CD4-positive, alpha-beta T cell (primary cell): ENCODE measurements around the gene AK5. TPM values are rescaled to one million over a fixed set of nuclear protein-coding genes. Genes with fewer than 3 reads are reported as not detected.

Experiments
- ATAC-seq: fragments of 200-7000 bp; cut with Tn5 transposase; one replicate; pipeline ENCODE4 v1.10.0; 2022; ENCODE audit warnings: mild to moderate bottlenecking; ENCODE audit not compliant: poor library complexity
- CTCF ChIA-PET: fragments of 350-600 bp; sonication (Branson Sonifier 250); formaldehyde crosslinking; loops from one replicate; lab custom pipeline; 2021; ENCODE audit warnings: antibody characterized with exemption, inconsistent platforms; lab: Charles Lee
- POLR2A ChIA-PET: fragments of 350-600 bp; sonication (Branson Sonifier 250); formaldehyde crosslinking; loops from one replicate; lab custom pipeline; 2021; ENCODE audit warnings: antibody characterized with exemption, inconsistent platforms; lab: Charles Lee
- DNase-seq, 14 experiments: peaks; one replicate each; pipeline ENCODE4 v3.0.0-alpha.2; 2013 to 2020; ENCODE audit warnings: mixed read lengths in 2 of 14
- H3K27ac ChIP-seq, 2 donors: one replicate each; pipeline versions ENCODE4 v1.5.1 to v1.7.0; 2013; ENCODE audit warnings: low read length in 2 of 2, low read depth in 1 of 2, mild to moderate bottlenecking in 1 of 2
- H3K27me3 ChIP-seq, 2 experiments: 1 replicate in 1 of 2; 2 replicates in 1 of 2; pipeline versions ENCODE4 v1.6.1 to v1.7.0; 2013; ENCODE audit warnings: low read length in 2 of 2, control low read depth in 1 of 2, mild to moderate bottlenecking in 1 of 2, moderate library complexity in 1 of 2; ENCODE audit not compliant: insufficient read depth in 2 of 2, control insufficient read depth in 1 of 2
- H3K36me3 ChIP-seq: one replicate; pipeline ENCODE4 v1.6.1; 2013; ENCODE audit warnings: low read length, control low read depth; ENCODE audit not compliant: insufficient read depth
- H3K4me1 ChIP-seq: one replicate; pipeline ENCODE4 v1.6.1; 2013; ENCODE audit warnings: low read length, control low read depth; ENCODE audit not compliant: insufficient read depth
- H3K4me3 ChIP-seq: one replicate; pipeline ENCODE4 v1.5.1; 2013; ENCODE audit warnings: mild to moderate bottlenecking, low read length, moderate library complexity
- H3K9me3 ChIP-seq, 2 experiments: 1 replicate in 1 of 2; 2 replicates in 1 of 2; pipeline versions ENCODE4 v1.6.1 to v1.7.0; 2013; ENCODE audit warnings: low read length in 2 of 2, mild to moderate bottlenecking in 2 of 2, control low read depth in 1 of 2, moderate library complexity in 1 of 2; ENCODE audit not compliant: control insufficient read depth in 1 of 2, insufficient read depth in 1 of 2
- H3K27ac Mint-ChIP-seq: one replicate; pipeline ENCODE4 v1.8.0; 2020; ENCODE audit warnings: mixed read lengths
- H3K27me3 Mint-ChIP-seq: one replicate; pipeline ENCODE4 v1.8.0; 2021; ENCODE audit warnings: mixed read lengths
- H3K36me3 Mint-ChIP-seq: one replicate; pipeline ENCODE4 v1.8.0; 2021; ENCODE audit warnings: low read depth, mixed read lengths
- H3K4me1 Mint-ChIP-seq: one replicate; pipeline ENCODE4 v1.8.0; 2021; ENCODE audit warnings: low read depth, mixed read lengths
- H3K4me3 Mint-ChIP-seq: one replicate; pipeline ENCODE4 v1.8.0; 2020; ENCODE audit warnings: mild to moderate bottlenecking, mixed read lengths
- H3K9me3 Mint-ChIP-seq: one replicate; pipeline ENCODE4 v1.8.0; 2020; ENCODE audit warnings: mixed read lengths
- CTCF ChIP-seq: fragments of 200-600 bp; IDR thresholded peaks from one replicate; pipeline ENCODE4 v1.8.0; 2022; ENCODE audit warnings: antibody characterized with exemption, mild to moderate bottlenecking
- intact Hi-C, 2 experiments: fragments of 100-400 bp; cut with DNase I in 1 of 2; cut with micrococcal nuclease in 1 of 2; formaldehyde crosslinking; loops; one replicate each; pipeline versions ENCODE4 v1.15.1 to v1.9.0; 2023 to 2025; cut with DNase I, micrococcal nuclease
- total RNA-seq, 174 experiments: library from RNA in 2 of 174; stranded (reverse) in 2 of 174; gene quantifications; one replicate each; pipeline ENCODE4 v1.2.3 and lab custom pipeline; 2021 to 2026

AK5 gene
- total RNA-seq, 2 experiments from 2014 or later = 32.0 TPM

- no peaks in the 10 kb centered on the region for H3K9me3 ChIP-seq
- POLR2A ChIA-PET = no interaction called here
- DNase-seq (no peak), ATAC-seq (no peak)
- H3K36me3 Mint-ChIP-seq = peaks cover 40% of the 10 kb centered on the region
- H3K4me1 ChIP-seq = no peaks in the 10 kb centered on the region
- CTCF ChIA-PET = no interaction called here
- no peak overlapping the region for H3K4me3 ChIP-seq
- intact Hi-C loops = no loop called here
- TF ChIP-seq CTCF = no peak
- peaks cover 22% of the 10 kb centered on the region for H3K4me1 Mint-ChIP-seq
- no peaks in the 10 kb centered on the region for H3K36me3 ChIP-seq
- no peaks in the 10 kb centered on the region for H3K27me3 Mint-ChIP-seq
- H3K9me3 Mint-ChIP-seq = no peaks in the 10 kb centered on the region
- no peak overlapping the region for H3K4me3 Mint-ChIP-seq
- no peak overlapping the region for H3K27ac Mint-ChIP-seq
- H3K27me3 ChIP-seq = no peaks in the 10 kb centered on the region
- no peak overlapping the region for H3K27ac ChIP-seq
These were observed 178.1 kb downstream of the AK5 start for GRCh38 chr1:77459881-77460280.

- DNase-seq (no peak), ATAC-seq (no peak)
- Mint-ChIP-seq H3K27me3 (no peaks in the 10 kb centered on the region), H3K9me3 (no peaks in the 10 kb centered on the region), H3K27ac (no peak overlapping the region), H3K4me1 (peaks cover 28% of the 10 kb centered on the region), H3K4me3 (no peak overlapping the region), H3K36me3 (peaks cover 40% of the 10 kb centered on the region)
- Histone ChIP-seq H3K4me3 (no peak overlapping the region), H3K27me3 (no peaks in the 10 kb centered on the region), H3K9me3 (no peaks in the 10 kb centered on the region), H3K27ac (no peak overlapping the region), H3K36me3 (no peaks in the 10 kb centered on the region), H3K4me1 (no peaks in the 10 kb centered on the region)
- TF ChIP-seq CTCF = no peak
- ChIA-PET CTCF (interaction anchor here (0.7 kb wide), 1 partner anchor 556 kb away, joined by 3 read pairs; no protein-coding TSS in a partner anchor), POLR2A (no interaction called here)
- intact Hi-C loops = no loop called here
These were observed 179.9 kb downstream of the AK5 start for GRCh38 chr1:77461691-77462090.

GRCh38 chr1:77463216-77463615 is 181.4 kb downstream of the AK5 start:
- intact Hi-C loops = no loop called here

More at GRCh38 chr1:77463216-77463615, 181.4 kb downstream of the AK5 start:
- Histone ChIP-seq H3K4me1 (no peaks in the 10 kb centered on the region), H3K4me3 (no peak overlapping the region), H3K27me3 (no peaks in the 10 kb centered on the region), H3K27ac (no peak overlapping the region), H3K9me3 (no peaks in the 10 kb centered on the region), H3K36me3 (no peaks in the 10 kb centered on the region)
- DNase-seq (no peak), ATAC-seq (no peak)
- no peak for TF ChIP-seq CTCF
- Mint-ChIP-seq H3K27me3 (no peaks in the 10 kb centered on the region), H3K4me3 (no peak overlapping the region), H3K27ac (no peak overlapping the region), H3K4me1 (peaks cover 26% of the 10 kb centered on the region), H3K9me3 (no peaks in the 10 kb centered on the region), H3K36me3 (peaks cover 26% of the 10 kb centered on the region)
- ChIA-PET CTCF (interaction anchor here (0.9 kb wide), 1 partner anchor 11 kb away, joined by 4 read pairs; no protein-coding TSS in a partner anchor), POLR2A (no interaction called here)
